Measurements from ENCODE around the gene ODF2L. TPM values are rescaled to one million over a fixed set of nuclear protein-coding genes. Genes with fewer than 3 reads are reported as not detected.

ODF2L gene
- total and polyA plus RNA-seq, 12 donors = 10.2 to 277 (median 39.3) TPM

GRCh38 chr1:86375688-86376087 lies 20.4 kb downstream of the ODF2L start:
- TF ChIP-seq POLR2A (IDR thresholded peaks at IDR 0.05) (no peak), CTCF (IDR thresholded peaks at IDR 0.05) (no peak)
- 86 to 100% (median 94%) methylated on average over 1 of the region's 1 CpG for WGBS, 4 donors
- DNase-seq = no peak
- Histone ChIP-seq H3K4me1 (replicated peaks in 1 of 2) (peaks cover 0 to 7% of the 10 kb centered on the region in 2 donors), H3K27me3 (no peaks in the 10 kb centered on the region), H3K4me3 (no peak overlapping the region), H3K27ac (no peak overlapping the region), H3K9me3 (replicated peaks in 1 of 3) (no peaks in the 10 kb centered on the region), H3K36me3 (replicated peaks in 1 of 2) (no peaks in the 10 kb centered on the region)
- intact Hi-C loops (cut with DNase I) = loop anchor here (5.0 to 10.0 kb wide), 2 partner anchors 129 to 132 kb away; no protein-coding TSS in a partner anchor

- Histone ChIP-seq H3K4me1 (replicated peaks in 1 of 2) (no peaks in the 10 kb centered on the region), H3K4me3 (no peak overlapping the region), H3K36me3 (replicated peaks in 1 of 2) (no peaks in the 10 kb centered on the region), H3K27me3 (no peaks in the 10 kb centered on the region), H3K27ac (no peak overlapping the region), H3K9me3 (replicated peaks in 1 of 3) (no peaks in the 10 kb centered on the region)
- intact Hi-C loops (cut with DNase I) = loop anchor here in 1 of 2 donors (10.0 kb wide), 1 partner anchor 134 kb away; no protein-coding TSS in a partner anchor
- TF ChIP-seq CTCF (IDR thresholded peaks at IDR 0.05) (no peak), POLR2A (IDR thresholded peaks at IDR 0.05) (no peak)
- DNase-seq = no peak
Observed at GRCh38 chr1:86370601-86371022, 25.5 kb downstream of the ODF2L start.

- no peaks in the 10 kb centered on the region for H3K27me3 ChIP-seq
- no peaks in the 10 kb centered on the region for H3K4me1 ChIP-seq (replicated peaks in 1 of 2)
- no peaks in the 10 kb centered on the region for H3K36me3 ChIP-seq (replicated peaks in 1 of 2)
- H3K9me3 ChIP-seq (replicated peaks in 1 of 3) = no peaks in the 10 kb centered on the region
- TF ChIP-seq POLR2A (IDR thresholded peaks at IDR 0.05) (no peak), CTCF (IDR thresholded peaks at IDR 0.05) (no peak)
- DNase-seq = no peak
- H3K27ac ChIP-seq = no peak overlapping the region
- intact Hi-C loops (cut with DNase I) = no loop called here
- WGBS, 4 donors = 86 to 88% (median 87%) methylated on average over 6 of the region's 6 CpGs
- no peak overlapping the region for H3K4me3 ChIP-seq
Observed at GRCh38 chr1:86365896-86366295, 30.2 kb downstream of the ODF2L start.

GRCh38 chr1:86362807-86363206 lies 33.3 kb downstream of the ODF2L start:
- Histone ChIP-seq H3K27me3 (no peaks in the 10 kb centered on the region), H3K36me3 (replicated peaks in 1 of 2) (no peaks in the 10 kb centered on the region), H3K27ac (no peak overlapping the region), H3K4me1 (replicated peaks in 1 of 2) (no peaks in the 10 kb centered on the region), H3K4me3 (no peak overlapping the region), H3K9me3 (replicated peaks in 1 of 3) (no peaks in the 10 kb centered on the region)
- TF ChIP-seq POLR2A (IDR thresholded peaks at IDR 0.05) = no peak
- no peak for TF ChIP-seq CTCF (IDR thresholded peaks at IDR 0.05)
- WGBS, 4 donors = 93 to 98% (median 97%) methylated on average over 4 of the region's 4 CpGs
- no peak for DNase-seq
- intact Hi-C loops (cut with DNase I) = no loop called here

Measured in adrenal gland (tissue), 12 donors.